GM19395 (cell line): ENCODE results near the gene THRB.
"Not testable (repeated sequence)": the region's sequence is repeated elsewhere in the genome, so short reads cannot be mapped to it uniquely, and the experiment has no call there.

Source experiments
- ATAC-seq: cut with Tn5 transposase; IDR thresholded peaks from one replicate; pipeline ENCODE4 v1.9.1; 2021; ENCODE audit warnings: mild to moderate bottlenecking, moderate library complexity; ENCODE audit not compliant: unreplicated experiment

THRB gene

GRCh38 chr3:24451461-24452099 is 43.1 kb downstream of the THRB start:
- no peak for ATAC-seq

- no peak for ATAC-seq
Observed at GRCh38 chr3:24450160-24450907, 44.3 kb downstream of the THRB start.

GRCh38 chr3:24447836-24448235 is 46.8 kb downstream of the THRB start:
- no peak for ATAC-seq

GRCh38 chr3:24446032-24446431 is 48.6 kb downstream of the THRB start:
- ATAC-seq: no peak

GRCh38 chr3:24443476-24443875 is 51.2 kb downstream of the THRB start:
- no peak for ATAC-seq

GRCh38 chr3:24440760-24441464 is 53.7 kb downstream of the THRB start:
- no peak for ATAC-seq

- ATAC-seq: no peak
Observed at GRCh38 chr3:24439021-24439420, 55.6 kb downstream of the THRB start.

GRCh38 chr3:24437326-24437725 is 57.3 kb downstream of the THRB start:
- ATAC-seq: no peak

- ATAC-seq: no peak
Observed at GRCh38 chr3:24435584-24435983, 59.1 kb downstream of the THRB start.

- no peak for ATAC-seq
Observed at GRCh38 chr3:24434651-24435050, 60.0 kb downstream of the THRB start.

GRCh38 chr3:24433838-24434591 is 60.6 kb downstream of the THRB start:
- no peak for ATAC-seq

GRCh38 chr3:24432989-24433388 is 61.7 kb downstream of the THRB start:
- ATAC-seq: no peak

- ATAC-seq: no peak
Observed at GRCh38 chr3:24428481-24428880, 66.2 kb downstream of the THRB start.

GRCh38 chr3:24426896-24427295 is 67.8 kb downstream of the THRB start:
- ATAC-seq: no peak

GRCh38 chr3:24420829-24421228 is 73.8 kb downstream of the THRB start:
- peak; percentile 24 for ATAC-seq

GRCh38 chr3:24420224-24420623 is 74.4 kb downstream of the THRB start:
- peak; percentile 52 for ATAC-seq

- no peak for ATAC-seq
Observed at GRCh38 chr3:24419067-24419791, 75.4 kb downstream of the THRB start.

GRCh38 chr3:24417730-24418129 is 76.9 kb downstream of the THRB start:
- ATAC-seq: no peak

GRCh38 chr3:24416224-24416623 is 78.4 kb downstream of the THRB start:
- ATAC-seq: no peak

- no peak for ATAC-seq
Observed at GRCh38 chr3:24415824-24416223, 78.8 kb downstream of the THRB start.

GRCh38 chr3:24413662-24414061 is 81.0 kb downstream of the THRB start:
- ATAC-seq: not testable (repeated sequence)
